Cardiac fibroblast (primary cell): Measurements from ENCODE around the gene DTD1.

Experiments used
- DNase-seq, 2 donors: peaks; one replicate each; pipeline versions ENCODE4 v3.0.0 to v3.0.0-alpha.2; 2010; ENCODE audit warnings: low read depth in 2 of 2
- H3K4me3 ChIP-seq, 2 donors: replicated peaks in 1 of 2; 1 replicate in 1 of 2; 2 replicates in 1 of 2; pipeline ENCODE4 v1.5.1; 2011; ENCODE audit warnings: low read depth in 2 of 2, low read length in 2 of 2, mild to moderate bottlenecking in 2 of 2, moderate library complexity in 1 of 2
- TF ChIP-seq, protein P1 (sequence below): IDR thresholded peaks from one replicate; pipeline ENCODE4 v1.5.1; 2011; ENCODE audit warnings: low read depth, mild to moderate bottlenecking, low read length, inconsistent platforms

DTD1 gene

GRCh38 chr20:18625907-18626655 is 38.2 kb downstream of the DTD1 start:
- TF ChIP-seq, protein P1, sequence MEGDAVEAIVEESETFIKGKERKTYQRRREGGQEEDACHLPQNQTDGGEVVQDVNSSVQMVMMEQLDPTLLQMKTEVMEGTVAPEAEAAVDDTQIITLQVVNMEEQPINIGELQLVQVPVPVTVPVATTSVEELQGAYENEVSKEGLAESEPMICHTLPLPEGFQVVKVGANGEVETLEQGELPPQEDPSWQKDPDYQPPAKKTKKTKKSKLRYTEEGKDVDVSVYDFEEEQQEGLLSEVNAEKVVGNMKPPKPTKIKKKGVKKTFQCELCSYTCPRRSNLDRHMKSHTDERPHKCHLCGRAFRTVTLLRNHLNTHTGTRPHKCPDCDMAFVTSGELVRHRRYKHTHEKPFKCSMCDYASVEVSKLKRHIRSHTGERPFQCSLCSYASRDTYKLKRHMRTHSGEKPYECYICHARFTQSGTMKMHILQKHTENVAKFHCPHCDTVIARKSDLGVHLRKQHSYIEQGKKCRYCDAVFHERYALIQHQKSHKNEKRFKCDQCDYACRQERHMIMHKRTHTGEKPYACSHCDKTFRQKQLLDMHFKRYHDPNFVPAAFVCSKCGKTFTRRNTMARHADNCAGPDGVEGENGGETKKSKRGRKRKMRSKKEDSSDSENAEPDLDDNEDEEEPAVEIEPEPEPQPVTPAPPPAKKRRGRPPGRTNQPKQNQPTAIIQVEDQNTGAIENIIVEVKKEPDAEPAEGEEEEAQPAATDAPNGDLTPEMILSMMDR: no peak
- DNase-seq: no peak
- H3K4me3 ChIP-seq: no peak overlapping the region

DNA sequence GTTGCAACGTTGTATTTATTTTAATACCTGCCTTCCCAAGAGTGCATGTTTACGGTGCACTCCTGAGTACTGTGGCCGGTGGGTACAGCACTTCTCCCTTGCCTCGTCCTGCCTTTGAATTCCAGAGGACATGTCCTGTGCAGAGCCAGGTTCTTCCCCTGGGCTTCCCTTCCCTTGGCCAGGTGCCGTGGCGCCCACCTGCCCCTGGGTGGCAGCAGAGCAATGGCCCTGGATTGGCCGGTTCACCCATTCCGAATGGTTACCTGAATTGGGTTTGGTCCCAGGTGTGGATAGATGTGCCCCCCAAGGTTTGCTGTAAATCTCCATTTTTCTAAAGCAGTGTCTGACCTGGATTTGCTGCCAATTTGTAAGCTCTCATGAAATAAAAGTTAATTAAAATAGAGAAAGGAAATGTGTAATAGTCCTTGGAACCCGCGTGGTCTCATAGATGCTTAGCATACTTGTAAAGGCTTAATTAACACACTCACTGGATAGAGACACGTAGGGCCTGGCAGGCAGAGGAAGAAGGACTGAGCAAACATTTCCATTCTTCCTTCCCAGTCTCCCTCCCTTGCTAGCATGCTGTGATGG is 40.6 kb downstream of the DTD1 start:
- TF ChIP-seq, protein P1: peak; percentile 60
- no peak overlapping the region for H3K4me3 ChIP-seq
- no peak for DNase-seq

DNA sequence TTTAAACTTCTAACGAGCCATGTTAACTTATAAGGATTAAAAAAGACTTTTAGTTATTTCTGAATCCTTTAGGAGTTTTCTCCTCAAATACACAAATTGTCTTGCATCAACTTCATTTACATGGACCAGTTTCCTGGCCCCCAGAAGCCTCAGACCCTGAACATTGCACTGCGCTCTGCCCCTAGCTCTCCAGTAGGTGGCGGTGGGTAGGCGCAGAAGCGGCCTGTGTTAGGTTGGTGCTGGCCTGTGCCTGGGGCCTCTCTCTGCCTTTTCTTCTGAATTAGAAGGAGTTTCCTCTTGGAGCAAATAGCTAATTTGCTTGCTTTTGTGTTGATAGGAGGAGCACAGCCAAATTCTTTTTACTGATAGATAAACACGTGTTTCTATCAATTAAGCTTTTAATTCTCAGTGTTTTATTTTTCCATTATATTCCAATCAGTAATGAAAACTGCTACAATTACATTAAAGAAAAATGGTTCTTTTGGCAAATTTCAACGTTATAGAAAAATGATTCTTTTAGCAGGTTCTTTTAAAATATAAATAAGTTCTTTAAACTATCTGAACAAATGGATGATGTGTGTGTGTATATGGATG is 44.4 kb downstream of the DTD1 start:
- TF ChIP-seq, protein P1: peak; percentile 98
- H3K4me3 ChIP-seq: no peak overlapping the region
- peak; percentile 73 to 75 for DNase-seq

DNA sequence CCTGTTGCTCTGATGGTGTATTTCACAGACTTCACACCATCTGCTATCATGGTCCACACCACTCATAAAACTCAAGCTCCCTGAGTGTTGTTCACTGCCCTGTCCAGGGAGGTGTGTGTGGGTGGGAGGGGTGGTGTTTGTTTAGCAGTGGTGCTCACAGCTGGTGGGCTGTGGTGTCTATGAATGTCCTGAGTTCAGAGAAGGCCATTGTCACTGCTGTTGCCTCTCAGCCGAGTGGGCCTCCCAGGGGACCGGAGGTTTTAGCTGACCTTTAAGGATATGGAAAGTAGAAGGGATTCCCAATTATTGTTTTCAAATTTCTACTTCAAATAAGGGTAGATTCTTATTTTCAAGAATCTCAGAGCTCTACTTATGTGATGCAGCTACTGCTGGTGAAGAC is 45.6 kb downstream of the DTD1 start:
- H3K4me3 ChIP-seq: no peak overlapping the region
- DNase-seq: no peak
- TF ChIP-seq, protein P1: no peak

GRCh38 chr20:18634501-18634900 is 46.6 kb downstream of the DTD1 start:
- no peak for DNase-seq
- H3K4me3 ChIP-seq: no peak overlapping the region
- TF ChIP-seq, protein P1: no peak

DNA sequence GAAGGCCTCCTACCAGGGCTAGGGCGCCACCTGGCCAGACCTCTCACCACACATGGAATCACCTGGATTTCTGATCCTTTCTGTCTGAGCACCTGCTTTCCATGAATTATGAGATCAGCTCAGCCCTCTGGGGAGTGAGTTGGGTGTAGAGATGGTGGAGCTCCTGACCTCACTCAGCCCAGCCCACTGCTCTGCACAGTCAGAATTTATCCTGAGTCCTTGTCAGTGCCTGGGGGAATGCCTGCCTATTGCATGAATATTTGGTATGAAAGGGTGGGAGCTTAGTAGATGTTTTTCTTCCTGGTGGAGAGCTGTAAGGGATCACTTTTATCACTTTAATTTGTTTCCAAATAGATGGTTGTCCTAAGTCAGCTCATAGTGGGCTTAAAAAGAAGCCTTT is 47.5 kb downstream of the DTD1 start:
- TF ChIP-seq, protein P1: no peak
- no peak overlapping the region for H3K4me3 ChIP-seq
- no peak for DNase-seq
